Cardiac muscle cell (in vitro differentiated cells and primary cell): Measurements from ENCODE around the gene AQP9. TPM values are rescaled to one million over a fixed set of nuclear protein-coding genes. Genes with fewer than 3 reads are reported as not detected.

Experiments used
- DNase-seq, 2 donors: peaks; one replicate each; pipeline versions ENCODE4 v3.0.0 to v3.0.0-alpha.2; 2010 to 2017; ENCODE audit warnings: low read depth in 1 of 2, low spot score in 1 of 2
- H3K27ac ChIP-seq: fragments of 200-600 bp; sonication (generic); 2 replicates; pipeline ENCODE4 v1.5.1; 2016
- H3K27me3 ChIP-seq: fragments of 200-600 bp; sonication (generic); 2 replicates; pipeline ENCODE4 v1.6.0; 2016; ENCODE audit warnings: control low read depth
- H3K36me3 ChIP-seq: fragments of 200-600 bp; sonication (generic); 2 replicates; pipeline ENCODE4 v1.5.1; 2016; ENCODE audit warnings: control low read depth
- H3K4me1 ChIP-seq: fragments of 200-600 bp; sonication (generic); 2 replicates; pipeline ENCODE4 v1.8.1; 2017; ENCODE audit warnings: low read depth, mild to moderate bottlenecking, mixed run types
- H3K4me3 ChIP-seq: fragments of 200-600 bp; sonication (generic); 2 replicates; pipeline ENCODE4 v1.5.1; 2016; ENCODE audit warnings: mild to moderate bottlenecking
- H3K9me3 ChIP-seq: fragments of 200-600 bp; sonication (generic); 2 replicates; pipeline ENCODE4 v1.5.1; 2017; ENCODE audit warnings: low read depth, mild to moderate bottlenecking, control low read depth
- polyA plus RNA-seq: library from polyadenylated mRNA; unstranded; fragments of >200 nt; fragmentation: Nextera tagmentation; extraction: Ambion mirVana; gene quantifications from 2 replicates; pipeline ENCODE4 v1.2.1, GENCODE V29; 2016
- total RNA-seq: library from RNA; depleted of rRNA; stranded (reverse); fragments of >200 nt; gene quantifications from 2 replicates; pipeline ENCODE4 v1.2.3, GENCODE V29; 2016
- TF ChIP-seq, protein P1 (sequence below): IDR thresholded peaks from 2 replicates; pipeline ENCODE4 v1.5.1; 2012; ENCODE audit warnings: low read depth, mild to moderate bottlenecking, low read length

AQP9 gene
- total and polyA plus RNA-seq, 2 experiments from 2014 or later = not detected

DNA sequence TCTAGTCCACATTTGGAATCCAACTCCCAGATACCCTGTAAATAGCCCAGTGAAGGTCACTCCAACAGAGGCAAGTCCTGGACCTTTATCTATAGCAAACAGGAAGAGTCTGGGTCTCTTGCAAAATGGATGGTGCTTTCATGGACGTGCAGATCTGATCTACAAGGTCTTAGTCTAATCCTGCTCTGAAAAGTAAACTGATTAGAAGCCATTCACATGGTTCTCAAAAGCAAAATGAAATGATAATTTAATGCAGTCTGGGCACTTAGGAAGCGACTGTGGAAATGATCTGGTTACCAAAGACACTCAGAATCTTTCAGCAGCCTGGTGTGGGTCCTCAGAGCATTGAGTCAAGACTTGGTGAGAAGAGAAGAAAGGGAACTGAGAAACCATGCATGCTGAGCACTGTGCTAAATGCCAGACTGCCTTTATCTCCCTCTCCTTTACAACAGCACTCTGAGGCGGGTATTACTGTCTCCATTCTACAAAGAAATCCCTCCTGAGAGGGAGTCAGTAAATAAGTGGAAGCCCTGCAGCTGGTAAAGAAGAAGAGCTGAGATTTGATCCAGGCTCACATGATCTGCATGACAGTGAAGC lies 29.0 kb downstream of the AQP9 start:
- Histone ChIP-seq H3K27me3 (no peaks in the 10 kb centered on the region), H3K4me1 (no peaks in the 10 kb centered on the region), H3K9me3 (no peaks in the 10 kb centered on the region), H3K4me3 (no peak overlapping the region), H3K36me3 (no peaks in the 10 kb centered on the region), H3K27ac (no peak overlapping the region)
- DNase-seq = no peak
- TF ChIP-seq, protein P1, sequence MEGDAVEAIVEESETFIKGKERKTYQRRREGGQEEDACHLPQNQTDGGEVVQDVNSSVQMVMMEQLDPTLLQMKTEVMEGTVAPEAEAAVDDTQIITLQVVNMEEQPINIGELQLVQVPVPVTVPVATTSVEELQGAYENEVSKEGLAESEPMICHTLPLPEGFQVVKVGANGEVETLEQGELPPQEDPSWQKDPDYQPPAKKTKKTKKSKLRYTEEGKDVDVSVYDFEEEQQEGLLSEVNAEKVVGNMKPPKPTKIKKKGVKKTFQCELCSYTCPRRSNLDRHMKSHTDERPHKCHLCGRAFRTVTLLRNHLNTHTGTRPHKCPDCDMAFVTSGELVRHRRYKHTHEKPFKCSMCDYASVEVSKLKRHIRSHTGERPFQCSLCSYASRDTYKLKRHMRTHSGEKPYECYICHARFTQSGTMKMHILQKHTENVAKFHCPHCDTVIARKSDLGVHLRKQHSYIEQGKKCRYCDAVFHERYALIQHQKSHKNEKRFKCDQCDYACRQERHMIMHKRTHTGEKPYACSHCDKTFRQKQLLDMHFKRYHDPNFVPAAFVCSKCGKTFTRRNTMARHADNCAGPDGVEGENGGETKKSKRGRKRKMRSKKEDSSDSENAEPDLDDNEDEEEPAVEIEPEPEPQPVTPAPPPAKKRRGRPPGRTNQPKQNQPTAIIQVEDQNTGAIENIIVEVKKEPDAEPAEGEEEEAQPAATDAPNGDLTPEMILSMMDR = no peak

DNA sequence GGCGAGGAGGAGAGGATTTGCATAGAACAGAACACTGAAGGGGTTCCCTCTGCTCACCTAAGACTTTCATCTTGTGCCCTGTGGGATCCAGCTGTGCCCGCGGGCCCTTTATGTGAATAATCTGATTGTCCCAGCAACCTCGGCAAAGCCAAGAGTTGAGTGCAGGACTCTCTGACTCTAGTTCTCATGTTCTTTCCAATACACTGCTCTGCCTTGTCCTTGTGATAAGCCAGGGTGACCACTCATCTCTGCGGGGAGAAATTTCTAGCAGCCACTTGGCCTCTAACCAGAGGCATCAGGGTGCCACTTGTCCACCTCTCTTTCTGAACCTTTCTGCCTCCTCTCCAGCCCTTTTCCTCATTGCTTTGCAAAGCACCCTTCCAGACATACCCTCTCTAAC lies 31.8 kb downstream of the AQP9 start:
- H3K4me1 ChIP-seq = no peaks in the 10 kb centered on the region
- no peaks in the 10 kb centered on the region for H3K27me3 ChIP-seq
- TF ChIP-seq, protein P1 = no peak
- no peaks in the 10 kb centered on the region for H3K9me3 ChIP-seq
- no peak overlapping the region for H3K27ac ChIP-seq
- no peak for DNase-seq
- no peak overlapping the region for H3K4me3 ChIP-seq
- H3K36me3 ChIP-seq = no peaks in the 10 kb centered on the region

DNA sequence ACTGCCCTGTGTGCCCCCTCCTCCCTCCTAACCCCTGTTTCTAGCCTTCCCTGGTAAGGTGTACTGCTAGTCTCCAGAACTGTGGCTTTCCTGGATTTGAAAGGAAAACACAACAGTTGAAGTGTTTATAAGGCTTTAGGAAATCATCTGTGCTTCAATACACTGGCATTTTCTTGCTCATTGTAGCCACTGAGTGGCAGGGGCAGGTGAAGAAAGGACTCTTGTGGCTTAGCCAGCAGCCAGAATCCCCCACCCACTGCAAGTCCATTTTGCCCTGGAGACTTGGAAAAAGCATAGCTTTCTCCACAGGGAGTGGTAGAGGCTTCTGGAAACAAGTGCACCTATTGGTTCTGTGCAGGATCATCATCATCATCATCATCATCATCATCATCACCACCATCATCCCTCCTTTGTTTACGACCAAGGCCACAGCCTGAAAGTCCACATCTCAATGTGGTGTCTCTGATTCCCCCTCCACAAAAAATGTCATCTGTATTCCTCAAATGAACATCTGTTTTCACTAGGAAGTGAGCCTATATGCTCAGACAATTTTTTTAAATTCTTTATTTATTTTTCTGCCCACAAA lies 33.4 kb downstream of the AQP9 start:
- H3K27me3 ChIP-seq = peaks cover 3% of the 10 kb centered on the region
- TF ChIP-seq, protein P1 = no peak
- no peak for DNase-seq
- no peaks in the 10 kb centered on the region for H3K36me3 ChIP-seq
- no peak overlapping the region for H3K27ac ChIP-seq
- H3K4me1 ChIP-seq = no peaks in the 10 kb centered on the region
- no peaks in the 10 kb centered on the region for H3K9me3 ChIP-seq
- H3K4me3 ChIP-seq = no peak overlapping the region

DNA sequence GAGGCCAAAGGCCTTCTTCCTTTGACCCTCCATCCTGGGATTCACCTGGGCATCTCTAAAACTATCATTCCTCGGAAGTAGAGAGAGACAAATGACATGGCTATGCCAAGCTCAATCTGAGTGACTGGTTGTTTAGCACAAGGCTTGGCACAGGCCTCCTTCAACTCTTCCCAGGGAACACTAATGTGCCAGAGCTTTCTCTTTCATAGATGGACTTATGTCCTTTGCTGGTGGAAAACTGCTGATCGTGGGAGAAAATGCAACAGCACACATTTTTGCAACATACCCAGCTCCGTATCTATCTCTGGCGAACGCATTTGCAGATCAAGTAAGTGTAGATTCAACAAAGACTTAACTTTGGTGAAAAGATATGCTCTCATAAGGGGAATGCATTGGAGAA lies 36.5 kb downstream of the AQP9 start:
- Histone ChIP-seq H3K9me3 (no peaks in the 10 kb centered on the region), H3K27ac (no peak overlapping the region), H3K4me3 (no peak overlapping the region), H3K27me3 (peaks cover 3% of the 10 kb centered on the region), H3K4me1 (no peaks in the 10 kb centered on the region), H3K36me3 (no peaks in the 10 kb centered on the region)
- DNase-seq = no peak
- TF ChIP-seq, protein P1 = no peak

DNA sequence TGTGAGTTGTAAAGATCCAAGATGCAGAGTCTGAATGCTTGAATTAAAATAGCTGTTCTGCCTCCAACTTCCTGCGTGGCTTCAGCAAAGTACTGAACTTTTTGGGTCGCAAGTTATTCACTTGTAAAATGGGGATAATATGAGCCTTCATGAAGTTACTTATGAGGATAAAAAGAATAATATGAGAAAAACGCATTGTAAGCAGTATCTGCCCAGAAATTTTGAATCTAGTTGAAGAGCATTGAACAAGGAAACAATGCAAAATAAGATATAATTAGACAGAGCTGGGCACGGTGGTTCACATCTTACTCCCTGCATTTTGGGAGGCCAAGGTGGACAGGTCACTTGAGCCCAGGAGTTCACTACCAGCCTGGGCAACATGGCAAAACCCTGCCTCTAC lies 37.8 kb downstream of the AQP9 start:
- no peak for DNase-seq
- Histone ChIP-seq H3K4me1 (no peaks in the 10 kb centered on the region), H3K27me3 (peaks cover 3% of the 10 kb centered on the region), H3K36me3 (no peaks in the 10 kb centered on the region), H3K4me3 (no peak overlapping the region), H3K9me3 (no peaks in the 10 kb centered on the region), H3K27ac (no peak overlapping the region)
- TF ChIP-seq, protein P1 = no peak
